Central memory CD8-positive, alpha-beta T cell (primary cell): ENCODE data around the gene DEPDC1B.
A peak's percentile ranks its signal among the peaks of the same experiment; 100 is the strongest.
"Not testable (repeated sequence)": the region's sequence is repeated elsewhere in the genome, so short reads cannot be mapped to it uniquely, and the experiment has no call there.

Experiments
- ATAC-seq: fragments of 150-1000 bp; cut with Tn5 transposase; replicated peaks from 2 replicates; pipeline ENCODE4 v1.10.0; 2022; ENCODE audit warnings: mild to moderate bottlenecking, moderate FRiP score, moderate number of reproducible peaks; ENCODE audit not compliant: poor library complexity, severe bottlenecking; ENCODE audit errors: extremely low read depth
- DNase-seq, 2 donors: peaks; one replicate each; pipeline ENCODE4 v3.0.0; 2021; ENCODE audit warnings: low spot score in 2 of 2
- H3K27ac Mint-ChIP-seq: one replicate; pipeline ENCODE4 v1.8.0; 2022; ENCODE audit warnings: low read depth, mild to moderate bottlenecking, moderate library complexity, mixed read lengths
- H3K27me3 Mint-ChIP-seq: one replicate; pipeline ENCODE4 v1.8.0; 2022; ENCODE audit warnings: mixed read lengths
- H3K36me3 Mint-ChIP-seq: one replicate; pipeline ENCODE4 v1.8.0; 2022; ENCODE audit warnings: mild to moderate bottlenecking, moderate library complexity, mixed read lengths; ENCODE audit not compliant: insufficient read depth
- H3K4me1 Mint-ChIP-seq: one replicate; pipeline ENCODE4 v1.8.0; 2022; ENCODE audit warnings: mixed read lengths
- H3K4me3 Mint-ChIP-seq: one replicate; pipeline ENCODE4 v1.8.0; 2022; ENCODE audit warnings: mild to moderate bottlenecking, moderate library complexity, mixed read lengths
- H3K9me3 Mint-ChIP-seq: one replicate; pipeline ENCODE4 v1.8.0; 2022; ENCODE audit warnings: mixed read lengths

The DEPDC1B gene

DNA sequence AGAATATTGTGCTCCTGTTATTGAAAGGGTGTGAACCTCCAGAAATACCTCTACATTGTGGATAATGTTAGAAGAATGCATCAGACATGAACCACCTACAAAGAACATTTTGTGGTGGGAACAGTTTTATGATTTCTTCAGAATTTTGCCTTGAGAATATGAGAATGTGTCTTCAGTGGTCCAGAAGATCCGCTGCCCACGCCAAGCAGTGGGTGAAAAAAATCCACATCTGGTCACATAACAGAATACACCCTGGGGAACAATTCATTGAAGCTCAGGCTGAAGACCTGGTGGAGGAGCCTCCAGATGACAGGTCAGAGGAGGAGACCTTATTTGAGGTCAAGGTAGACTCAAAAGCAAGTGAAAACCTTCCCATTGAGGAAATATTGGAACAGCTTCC lies 69.1 kb downstream of the DEPDC1B start:
- Mint-ChIP-seq H3K27me3 (no peaks in the 10 kb centered on the region), H3K36me3 (no peaks in the 10 kb centered on the region), H3K9me3 (no peaks in the 10 kb centered on the region), H3K27ac (no peak overlapping the region), H3K4me3 (no peak overlapping the region), H3K4me1 (no peaks in the 10 kb centered on the region)
- DNase-seq (no peak), ATAC-seq (no peak)

- Mint-ChIP-seq H3K27ac (no peak overlapping the region), H3K9me3 (no peaks in the 10 kb centered on the region), H3K36me3 (no peaks in the 10 kb centered on the region), H3K27me3 (no peaks in the 10 kb centered on the region), H3K4me1 (no peaks in the 10 kb centered on the region), H3K4me3 (no peak overlapping the region)
- ATAC-seq (no peak), DNase-seq (no peak)
Measured at GRCh38 chr5:60630179-60630578, 69.8 kb downstream of the DEPDC1B start.

GRCh38 chr5:60624875-60625274 lies 75.1 kb downstream of the DEPDC1B start:
- not testable (repeated sequence) for H3K9me3 Mint-ChIP-seq, H3K27me3 Mint-ChIP-seq, H3K4me3 Mint-ChIP-seq, H3K27ac Mint-ChIP-seq, ATAC-seq, H3K36me3 Mint-ChIP-seq, DNase-seq, H3K4me1 Mint-ChIP-seq

- not testable (repeated sequence) for H3K9me3 Mint-ChIP-seq, H3K27ac Mint-ChIP-seq, DNase-seq, H3K4me3 Mint-ChIP-seq, H3K36me3 Mint-ChIP-seq, ATAC-seq, H3K27me3 Mint-ChIP-seq, H3K4me1 Mint-ChIP-seq
Measured at GRCh38 chr5:60620752-60621151, 79.2 kb downstream of the DEPDC1B start.

- no peaks in the 10 kb centered on the region for H3K36me3 Mint-ChIP-seq
- H3K4me1 Mint-ChIP-seq: no peaks in the 10 kb centered on the region
- H3K27me3 Mint-ChIP-seq: no peaks in the 10 kb centered on the region
- DNase-seq: no peak
- H3K4me3 Mint-ChIP-seq: no peak overlapping the region
- no peak overlapping the region for H3K27ac Mint-ChIP-seq
- no peaks in the 10 kb centered on the region for H3K9me3 Mint-ChIP-seq
- no peak for ATAC-seq
Measured at GRCh38 chr5:60613826-60614225, 86.1 kb downstream of the DEPDC1B start.

GRCh38 chr5:60611099-60611740 lies 88.7 kb downstream of the DEPDC1B start:
- Mint-ChIP-seq H3K4me3 (no peak overlapping the region), H3K27me3 (no peaks in the 10 kb centered on the region), H3K27ac (no peak overlapping the region), H3K36me3 (no peaks in the 10 kb centered on the region), H3K9me3 (no peaks in the 10 kb centered on the region), H3K4me1 (no peaks in the 10 kb centered on the region)
- DNase-seq (no peak), ATAC-seq (no peak)

DNA sequence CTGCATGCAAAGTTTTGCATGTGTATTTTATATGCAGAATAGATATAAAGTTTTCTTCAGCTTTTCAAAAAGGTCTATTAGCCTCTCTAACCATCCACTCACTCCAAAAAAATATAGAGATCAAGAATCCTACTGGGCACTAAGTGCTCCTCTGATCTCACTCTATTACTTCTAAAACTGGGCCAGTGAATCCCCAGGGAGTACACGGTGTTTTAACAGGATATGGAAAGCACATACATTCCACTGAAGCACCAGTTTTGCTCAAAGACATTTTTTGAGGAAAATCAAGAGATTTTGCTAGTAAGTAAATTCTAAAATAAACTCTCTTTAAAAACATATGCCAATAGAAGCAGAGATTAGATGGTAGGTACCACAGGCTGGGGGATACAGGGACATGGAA lies 95.2 kb downstream of the DEPDC1B start:
- no peaks in the 10 kb centered on the region for H3K4me1 Mint-ChIP-seq
- H3K36me3 Mint-ChIP-seq: no peaks in the 10 kb centered on the region
- no peak overlapping the region for H3K27ac Mint-ChIP-seq
- no peak for DNase-seq
- no peaks in the 10 kb centered on the region for H3K27me3 Mint-ChIP-seq
- ATAC-seq: no peak
- H3K4me3 Mint-ChIP-seq: no peak overlapping the region
- H3K9me3 Mint-ChIP-seq: no peaks in the 10 kb centered on the region

GRCh38 chr5:60598424-60598823 lies 101.5 kb downstream of the DEPDC1B start:
- Mint-ChIP-seq H3K4me1 (peaks cover 8% of the 10 kb centered on the region), H3K4me3 (no peak overlapping the region), H3K36me3 (no peaks in the 10 kb centered on the region), H3K27me3 (no peaks in the 10 kb centered on the region), H3K9me3 (no peaks in the 10 kb centered on the region), H3K27ac (peak overlapping the region; percentile 38)
- DNase-seq (no peak), ATAC-seq (no peak)

DNA sequence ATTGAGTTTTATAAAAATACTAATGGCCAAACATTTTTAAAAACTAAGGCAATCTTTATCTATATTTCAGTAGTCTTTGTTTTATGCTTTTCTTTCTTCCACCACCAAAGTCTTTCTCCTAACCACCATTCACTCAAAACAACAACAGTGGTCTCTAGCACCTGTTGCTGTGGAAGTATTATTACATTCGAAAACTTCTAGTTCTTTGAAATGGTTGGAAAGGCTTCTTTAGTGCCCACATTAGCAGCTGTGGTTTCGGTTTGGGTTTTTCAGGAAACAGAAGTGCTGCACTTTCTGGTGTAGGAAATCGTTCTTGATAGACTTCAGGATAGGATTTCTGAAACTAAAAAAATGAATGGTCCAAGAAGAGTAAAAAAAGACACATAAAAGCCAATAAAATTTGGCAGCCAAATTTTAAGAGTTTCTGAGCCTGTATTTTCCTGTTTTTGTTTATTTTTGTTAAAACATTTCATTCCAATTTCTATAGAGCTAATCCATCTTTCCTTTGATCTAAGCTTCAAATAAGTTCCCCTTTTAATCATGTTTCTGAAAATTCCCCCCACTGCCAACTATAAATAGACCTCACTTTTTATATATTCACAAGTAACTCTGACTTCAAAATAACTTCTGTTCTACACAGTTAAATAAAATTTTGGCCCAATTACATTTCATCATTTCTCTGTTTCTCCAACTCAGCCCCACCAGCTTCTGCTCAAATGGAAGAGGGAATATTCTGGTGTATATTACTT lies 102.2 kb downstream of the DEPDC1B start:
- no peaks in the 10 kb centered on the region for H3K36me3 Mint-ChIP-seq
- no peak for ATAC-seq
- H3K27me3 Mint-ChIP-seq: no peaks in the 10 kb centered on the region
- H3K4me1 Mint-ChIP-seq: peaks cover 8% of the 10 kb centered on the region
- H3K9me3 Mint-ChIP-seq: no peaks in the 10 kb centered on the region
- peak overlapping the region; percentile 38 for H3K27ac Mint-ChIP-seq
- DNase-seq: no peak
- H3K4me3 Mint-ChIP-seq: no peak overlapping the region

DNA sequence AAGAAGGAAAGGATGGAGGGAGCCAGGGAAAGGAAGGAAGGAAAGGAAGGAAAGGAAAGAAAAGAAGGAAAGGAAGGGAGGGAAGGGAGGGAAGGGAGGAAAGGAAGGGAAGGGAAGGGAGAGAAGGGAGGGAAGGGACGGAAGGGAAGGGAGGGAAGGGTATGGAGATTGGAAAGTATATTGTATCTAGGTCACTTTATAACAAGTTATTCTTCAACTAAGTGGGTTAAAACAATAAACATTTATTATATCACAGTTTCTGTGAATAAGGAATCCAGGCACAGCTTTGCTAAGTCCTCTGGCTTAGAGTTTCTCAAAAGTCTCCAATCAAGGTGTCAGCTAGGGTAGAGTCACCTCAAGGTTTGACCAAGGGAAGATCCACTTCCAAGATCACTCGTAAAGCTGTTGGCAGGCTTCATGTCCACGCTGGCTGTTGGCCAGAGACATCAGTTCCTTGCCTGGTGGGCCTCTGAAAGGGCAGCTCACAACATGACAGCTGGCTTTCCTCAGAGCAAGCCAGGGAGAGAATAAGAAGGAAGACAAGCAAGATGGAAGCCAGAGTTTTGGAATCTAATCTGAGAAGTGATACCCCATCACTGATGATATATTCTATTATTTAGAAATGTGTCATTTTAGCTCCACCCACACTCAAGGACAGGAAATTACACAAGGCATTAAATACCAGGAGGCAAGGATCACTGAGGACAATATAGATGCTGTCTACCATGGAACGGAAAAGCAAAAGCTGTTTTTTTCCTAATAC lies 105.1 kb downstream of the DEPDC1B start:
- H3K27ac Mint-ChIP-seq: no peak overlapping the region
- H3K27me3 Mint-ChIP-seq: no peaks in the 10 kb centered on the region
- no peak overlapping the region for H3K4me3 Mint-ChIP-seq
- no peak for DNase-seq
- no peak for ATAC-seq
- peaks cover 8% of the 10 kb centered on the region for H3K4me1 Mint-ChIP-seq
- no peaks in the 10 kb centered on the region for H3K9me3 Mint-ChIP-seq
- no peaks in the 10 kb centered on the region for H3K36me3 Mint-ChIP-seq

GRCh38 chr5:60590172-60590571 lies 109.8 kb downstream of the DEPDC1B start:
- no peak overlapping the region for H3K27ac Mint-ChIP-seq
- no peaks in the 10 kb centered on the region for H3K27me3 Mint-ChIP-seq
- DNase-seq (no peak), ATAC-seq (no peak)
- no peaks in the 10 kb centered on the region for H3K36me3 Mint-ChIP-seq
- no peaks in the 10 kb centered on the region for H3K9me3 Mint-ChIP-seq
- no peaks in the 10 kb centered on the region for H3K4me1 Mint-ChIP-seq
- no peak overlapping the region for H3K4me3 Mint-ChIP-seq

DNA sequence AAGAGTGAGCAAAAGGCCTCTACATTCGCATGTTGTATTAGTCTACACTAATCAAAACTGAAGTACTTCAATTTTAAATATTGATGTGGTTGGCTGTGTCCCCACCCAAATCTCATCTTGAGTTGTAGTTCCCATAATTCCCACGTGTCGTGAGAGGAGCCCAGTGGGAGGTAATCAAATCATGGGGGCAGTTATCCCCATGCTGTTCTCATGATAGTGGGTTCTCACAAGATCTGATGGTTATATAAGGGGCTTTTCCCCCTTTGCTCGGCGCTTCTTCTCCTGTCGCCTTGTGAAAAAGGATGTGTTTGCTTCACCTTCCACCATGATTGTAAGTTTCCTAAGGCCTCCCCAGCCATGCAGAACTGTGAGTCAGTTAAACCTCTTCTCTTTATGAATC lies 112.7 kb downstream of the DEPDC1B start:
- not testable (repeated sequence) for H3K36me3 Mint-ChIP-seq, H3K4me3 Mint-ChIP-seq, H3K27ac Mint-ChIP-seq, ATAC-seq, H3K9me3 Mint-ChIP-seq, H3K27me3 Mint-ChIP-seq, H3K4me1 Mint-ChIP-seq, DNase-seq
